NCI-H345 (cell line): Measurements from ENCODE around the gene DBT.
A peak's percentile ranks its signal among the peaks of the same experiment; 100 is the strongest.

ENCODE experiments used
- DNase-seq: peaks from one replicate; lab custom pipeline; 2025; lab: John Stamatoyannopoulos, UW

The DBT gene

DNA sequence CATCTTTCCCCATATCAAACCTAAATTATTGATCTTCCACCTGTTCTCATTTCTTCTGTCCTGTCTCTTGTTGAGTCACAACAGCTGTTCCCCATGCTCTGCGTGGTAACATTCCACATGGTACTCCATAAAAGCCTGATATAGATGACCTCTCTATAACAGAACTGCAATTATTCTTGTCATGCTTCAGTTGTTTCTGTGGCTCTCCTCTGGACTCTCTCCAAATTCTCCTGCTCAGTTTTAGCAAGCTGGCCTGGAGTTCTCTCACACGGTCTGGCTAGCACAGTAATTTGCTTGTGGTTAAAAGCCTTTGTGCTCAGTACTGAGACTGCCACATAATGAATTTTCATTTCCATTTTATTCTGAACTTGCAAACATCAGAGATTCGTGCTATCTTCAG lies 61.0 kb downstream of the DBT start:
- peak; percentile 43 for DNase-seq

DNA sequence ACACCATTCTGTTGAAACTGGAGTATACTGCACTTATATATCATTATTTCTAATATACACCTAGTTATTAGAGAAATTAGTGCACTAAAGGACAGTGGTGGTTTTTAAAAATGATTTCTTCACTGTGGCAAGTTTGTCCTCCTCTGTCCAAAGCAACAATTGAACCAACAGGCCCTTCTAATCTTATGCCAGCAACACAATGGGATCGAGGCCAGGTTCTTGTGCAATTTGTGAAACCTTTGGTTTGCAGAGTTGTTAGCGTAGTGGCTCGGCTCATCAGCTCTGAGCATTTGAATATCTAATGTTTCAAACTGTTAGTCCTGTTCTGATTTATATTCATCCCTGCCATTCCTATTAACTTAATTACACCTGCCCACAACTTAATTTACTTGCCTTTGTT lies 61.7 kb downstream of the DBT start:
- no peak for DNase-seq

DNA sequence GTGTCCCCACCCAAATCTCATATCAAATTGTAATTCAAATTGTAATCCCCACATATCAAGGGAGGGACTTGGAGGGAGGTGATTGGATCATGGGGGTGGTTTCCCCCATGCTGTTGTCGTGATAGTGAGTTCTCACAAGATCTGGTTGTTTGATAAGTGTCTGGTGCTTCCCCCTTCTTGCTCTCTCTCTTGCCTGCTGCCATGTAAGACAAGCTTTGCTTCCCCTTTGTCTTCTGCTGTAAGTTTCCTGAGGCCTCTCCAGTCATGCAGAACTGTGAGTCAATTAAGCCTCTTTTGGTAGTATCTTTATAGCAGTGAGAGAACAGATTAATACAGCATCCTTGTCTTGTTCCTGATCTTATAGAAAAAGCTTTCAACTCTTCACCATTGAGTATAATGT lies 65.1 kb downstream of the DBT start:
- DNase-seq, result no peak

DNA sequence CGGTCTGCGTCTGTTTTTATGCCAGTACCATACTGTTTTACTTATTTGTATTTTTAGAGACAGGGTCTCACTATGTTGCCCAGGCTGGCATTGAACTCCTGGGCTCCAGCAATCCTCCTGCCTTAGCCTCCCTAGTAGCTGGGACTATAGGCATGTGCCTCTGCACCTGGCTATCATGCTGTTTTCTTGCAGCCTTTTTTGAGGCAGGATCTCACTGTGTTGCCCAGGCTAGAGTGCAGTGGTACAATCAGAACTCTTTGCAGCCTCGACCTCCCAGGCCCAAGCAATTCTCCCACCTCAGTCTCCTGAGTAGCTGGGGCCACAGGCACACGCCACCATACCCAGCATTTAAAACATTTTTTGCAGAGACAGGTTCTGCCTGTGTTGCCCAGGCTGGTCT lies 66.3 kb downstream of the DBT start:
- no peak for DNase-seq

DNA sequence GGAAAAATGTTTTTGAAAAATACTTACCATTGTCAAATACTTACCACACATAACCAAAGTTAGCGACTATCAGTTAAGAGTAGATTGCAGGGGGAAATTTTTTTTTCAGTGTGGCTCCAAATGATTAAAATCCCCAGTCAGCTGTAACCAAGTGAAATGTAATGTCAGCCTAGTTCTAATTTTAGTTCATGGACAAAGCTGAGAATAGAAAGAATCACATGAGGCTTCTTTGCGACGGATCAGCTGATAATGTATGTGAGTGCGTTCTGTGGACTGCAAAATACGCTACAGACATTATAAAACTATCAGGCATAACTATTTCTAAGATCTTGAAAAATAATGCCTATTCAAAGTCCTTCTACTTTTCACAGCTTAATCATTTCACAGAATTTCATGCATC lies 71.5 kb downstream of the DBT start, which contains the start of gene LRRC39:
Gene LRRC39, minus strand, starts transcription at position 166 of the 400 bp plus-strand sequence. CDS start 9,740 bp downstream, outside the sequence.
- no peak for DNase-seq

DNA sequence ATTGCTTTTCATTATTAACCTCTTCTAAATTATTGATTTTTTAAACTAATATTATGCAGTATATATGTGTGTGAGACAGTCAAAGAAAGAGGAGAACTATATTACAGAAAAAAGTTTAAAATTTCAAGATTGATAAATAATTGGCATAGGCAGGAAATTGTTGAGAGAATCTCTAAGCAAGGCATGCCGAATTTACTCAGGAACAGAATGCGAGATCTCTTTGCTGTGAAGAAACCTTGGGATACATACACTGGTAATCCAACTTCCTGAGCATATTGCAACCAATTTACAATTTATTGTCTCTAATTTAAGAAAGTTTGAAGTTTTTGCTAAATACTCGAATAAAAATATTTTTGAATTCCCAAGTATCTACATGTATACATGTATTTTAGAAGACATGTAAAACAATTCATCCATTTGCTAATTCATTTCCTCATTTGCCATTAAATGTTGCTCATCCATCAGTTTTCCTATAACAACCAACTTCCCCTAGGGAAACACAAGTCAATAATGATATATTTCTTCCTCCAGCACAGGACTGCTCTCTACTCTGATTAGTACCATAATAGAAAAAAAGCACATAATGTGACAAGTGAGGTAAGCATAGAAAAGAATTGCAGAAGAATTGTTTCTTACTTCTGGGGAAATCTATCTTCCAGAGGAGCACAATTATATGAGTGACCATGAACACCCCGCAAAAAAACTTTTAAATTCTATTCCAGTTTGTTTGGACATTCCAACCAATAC lies 72.2 kb downstream of the DBT start:
- DNase-seq, result no peak

DNA sequence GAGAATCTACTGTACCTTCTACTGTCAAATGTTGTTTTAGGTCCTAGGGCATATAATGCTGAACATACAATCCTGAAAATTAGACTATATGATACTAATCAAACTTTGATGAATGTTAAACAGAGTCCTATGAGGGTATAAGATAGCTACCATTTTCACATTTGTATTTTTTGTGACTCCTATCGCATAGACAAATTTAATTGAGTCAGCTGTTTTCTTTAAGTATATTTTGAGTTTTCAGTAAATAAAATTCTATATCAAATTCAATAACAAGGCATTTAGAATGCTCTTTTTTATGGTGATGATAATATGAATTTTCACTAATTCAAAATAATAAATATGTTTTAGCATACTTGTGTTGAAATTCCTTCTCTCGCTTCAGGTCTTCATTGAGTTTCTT lies 81.6 kb downstream of the DBT start:
- no peak for DNase-seq

DNA sequence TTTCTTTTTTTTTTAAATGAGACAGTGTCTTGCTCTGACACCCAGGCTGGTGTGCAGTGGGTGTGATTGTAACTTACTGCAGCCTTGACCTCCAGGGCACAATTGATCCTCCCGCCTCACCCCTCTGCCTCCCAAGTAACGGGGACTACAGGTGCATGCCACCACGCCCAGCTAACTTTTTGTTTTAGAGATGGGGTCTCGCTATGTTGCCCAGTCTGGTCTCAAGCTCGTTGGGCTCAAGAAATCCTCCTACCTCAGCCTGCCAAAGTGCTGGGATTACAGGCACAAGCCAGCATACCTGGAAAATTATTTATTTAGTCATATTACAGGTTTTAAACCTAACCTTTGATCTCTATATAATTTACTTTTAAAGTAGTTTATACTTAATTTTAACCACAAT lies 84.9 kb downstream of the DBT start:
- DNase-seq, result no peak

DNA sequence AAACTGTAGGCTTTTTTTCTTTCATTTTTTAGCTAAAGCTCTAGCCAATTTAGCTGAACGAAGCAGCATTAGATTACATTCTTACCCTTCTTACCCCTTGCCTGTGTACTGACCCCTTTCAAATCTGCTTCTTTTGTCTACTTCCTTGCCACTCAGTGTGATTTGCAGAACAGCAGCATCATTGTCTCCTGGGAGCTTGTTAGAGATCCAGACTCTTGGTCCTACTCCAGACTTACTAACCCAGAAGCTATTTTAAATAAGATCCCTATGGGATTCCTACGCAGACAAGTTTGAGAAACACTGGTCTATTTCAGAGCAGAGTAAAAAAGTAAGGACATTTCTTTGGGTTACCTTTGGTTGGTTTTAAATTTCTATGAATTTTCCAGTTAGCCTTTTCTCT lies 85.4 kb downstream of the DBT start:
- no peak for DNase-seq

DNA sequence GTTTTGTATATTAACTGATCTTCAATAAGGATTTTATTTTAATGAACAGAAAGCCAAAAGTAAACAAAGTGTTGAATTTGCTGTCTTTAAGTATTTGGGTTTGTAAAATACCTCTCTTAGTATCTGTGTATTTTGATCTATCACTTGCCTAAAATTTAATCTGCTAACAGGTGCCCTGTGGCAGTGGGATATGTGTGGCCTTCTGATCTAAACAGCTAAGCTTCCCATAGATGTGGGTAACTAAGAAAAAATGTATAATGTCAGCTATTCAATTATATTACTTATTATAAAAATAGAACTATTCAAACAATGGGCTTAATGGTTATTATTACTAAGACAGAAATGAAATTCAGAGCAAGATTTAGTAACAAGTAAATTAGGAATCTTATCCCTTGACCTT lies 86.8 kb downstream of the DBT start:
- no peak for DNase-seq

DNA sequence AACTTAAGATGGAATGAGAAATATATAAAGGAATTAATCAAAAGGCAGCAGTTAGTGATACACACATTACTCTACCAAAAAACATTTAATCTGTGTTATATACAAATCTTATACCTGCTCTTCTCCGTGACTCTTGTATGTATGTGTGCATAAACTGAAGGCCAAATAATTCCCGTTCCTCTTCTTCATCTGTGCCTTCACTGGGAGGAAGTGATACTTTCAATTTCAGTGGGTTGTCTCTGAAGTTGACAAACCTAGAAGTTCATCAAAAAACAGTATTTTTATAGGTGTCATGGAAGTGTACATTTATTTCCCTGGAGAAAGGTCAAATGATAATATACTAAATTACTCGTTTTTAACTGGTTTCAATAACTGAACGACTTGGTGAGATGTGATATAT lies 97.4 kb downstream of the DBT start:
- DNase-seq, result no peak

DNA sequence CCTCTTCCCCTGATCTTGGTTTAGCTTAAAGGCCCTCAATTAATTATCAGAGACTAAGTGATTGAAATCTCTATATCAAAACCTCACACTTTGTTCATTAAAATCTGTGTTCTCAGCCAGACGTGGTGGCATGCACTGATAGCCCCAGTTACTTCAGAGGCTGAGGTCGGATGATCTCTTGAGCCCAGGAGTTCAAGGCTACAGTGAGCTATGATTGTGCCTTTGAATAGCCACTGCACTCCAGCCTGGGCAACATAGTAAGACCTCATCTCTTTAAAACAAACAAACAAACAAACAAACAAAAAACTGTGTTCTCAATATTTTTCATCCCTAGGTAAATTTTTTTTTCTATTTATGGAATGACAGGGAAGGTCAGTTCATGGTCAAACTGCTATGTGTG lies 98.0 kb downstream of the DBT start:
- no peak for DNase-seq

DNA sequence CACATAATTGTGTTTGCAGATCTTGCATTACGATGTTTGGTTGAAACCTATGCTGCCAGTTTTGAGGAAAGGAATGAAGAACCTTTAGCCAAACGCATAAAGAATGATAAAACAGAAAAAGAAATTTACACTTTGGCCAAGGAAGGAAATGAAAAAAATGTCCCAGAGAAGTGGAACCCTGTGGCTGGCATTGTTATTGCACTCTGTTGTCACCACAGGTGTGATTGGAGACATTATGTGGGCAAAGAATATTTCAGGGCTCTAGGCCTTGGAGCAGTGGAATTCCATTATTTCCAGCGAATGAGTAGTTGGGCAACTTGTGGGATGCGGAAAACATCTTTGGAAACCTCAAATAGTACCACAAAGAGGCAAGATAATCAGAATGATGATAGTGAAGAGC lies 101.8 kb downstream of the DBT start:
- DNase-seq, result no peak

DNA sequence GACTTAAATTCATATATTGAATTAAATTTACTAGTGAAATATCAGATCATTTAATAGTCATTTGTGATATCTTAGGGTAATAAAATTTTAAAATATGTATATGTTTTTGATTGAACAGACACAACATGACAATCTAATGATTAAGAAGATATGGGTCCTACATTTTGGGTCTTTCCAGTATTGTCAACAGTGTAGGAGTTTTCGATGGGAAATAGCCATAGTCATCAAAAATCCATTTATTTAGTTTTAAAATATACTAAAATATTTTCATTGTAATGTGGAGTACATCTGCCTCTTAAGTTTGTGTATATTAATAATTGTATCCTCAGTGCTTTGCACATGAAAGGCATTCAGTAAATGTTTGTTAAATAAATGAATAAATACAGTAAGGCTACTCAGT lies 102.7 kb downstream of the DBT start:
- DNase-seq, result no peak

DNA sequence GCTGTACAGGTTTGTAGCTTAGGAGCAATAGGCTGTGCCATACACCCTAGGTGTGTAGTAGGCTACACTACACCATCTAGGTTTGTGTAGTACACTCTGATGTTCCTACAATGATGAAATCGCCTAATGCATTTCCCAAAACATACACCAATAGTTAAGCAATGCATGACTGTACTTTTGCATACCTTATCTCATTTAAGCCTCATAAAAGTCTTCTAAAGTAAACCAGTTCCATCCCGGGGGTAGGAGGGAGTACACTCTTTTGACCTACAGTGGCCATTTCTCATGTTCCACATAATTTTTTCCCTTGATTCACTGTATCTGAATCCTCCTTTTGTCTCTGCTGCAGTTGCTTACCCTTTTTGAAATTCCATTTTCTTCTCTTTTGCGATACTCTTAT lies 104.5 kb downstream of the DBT start:
- no peak for DNase-seq

DNA sequence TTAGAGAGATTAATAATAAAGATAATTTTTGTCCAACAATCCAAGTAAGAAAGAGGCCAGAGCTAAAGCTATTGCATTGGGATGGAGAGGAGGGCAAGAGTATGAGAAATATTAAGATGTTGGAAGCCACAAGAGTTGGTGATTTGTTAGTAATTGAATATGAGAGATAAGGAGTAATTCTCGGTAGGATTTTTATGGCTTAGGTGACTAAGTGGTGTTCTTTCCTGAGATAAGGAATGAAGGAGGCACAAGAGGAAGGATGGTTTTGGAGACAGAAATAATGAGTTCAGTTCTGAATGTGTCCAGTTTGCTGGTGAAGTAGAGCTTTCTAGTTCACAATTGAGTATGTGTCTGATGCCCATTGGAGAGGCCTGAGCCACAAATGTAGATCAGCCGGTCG lies 107.3 kb downstream of the DBT start:
- no peak for DNase-seq

DNA sequence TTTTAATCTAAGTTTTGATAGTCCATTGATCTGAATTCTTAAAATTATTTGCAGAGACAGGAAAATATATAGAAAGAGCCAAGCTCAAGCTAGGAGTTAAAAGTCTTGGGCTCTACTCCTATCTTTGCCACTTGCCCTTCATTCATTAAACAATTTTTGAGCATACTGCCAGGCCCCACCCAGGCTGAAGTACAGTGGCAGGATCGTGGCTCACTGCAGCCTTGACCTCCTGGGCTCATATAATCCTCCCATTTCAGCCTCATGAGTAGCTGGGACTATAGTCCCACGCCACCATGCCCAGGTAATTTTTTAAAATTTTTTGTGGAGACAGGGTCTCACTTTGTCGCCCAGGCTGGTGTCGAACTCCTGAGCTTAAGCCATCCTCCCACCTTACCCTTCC lies 108.4 kb downstream of the DBT start:
- DNase-seq, result no peak

DNA sequence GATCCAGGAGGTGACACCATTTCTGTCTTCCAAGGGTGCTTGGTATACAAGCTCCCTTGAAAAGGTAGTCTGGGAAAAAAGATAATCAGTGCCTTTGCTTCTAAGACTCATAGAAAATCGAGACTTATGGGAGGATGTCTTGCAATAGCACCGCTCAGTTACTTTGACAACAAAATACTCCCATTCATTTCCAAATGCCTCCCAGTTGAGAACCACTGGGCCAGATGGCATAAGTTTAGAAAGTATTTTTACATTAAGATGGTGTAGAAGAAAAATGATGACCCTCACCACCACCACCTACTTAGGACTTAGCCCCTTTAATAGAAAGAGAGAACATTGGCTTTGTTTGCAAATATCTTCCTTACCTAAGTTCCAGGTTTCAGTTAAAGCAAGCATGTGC lies 112.0 kb downstream of the DBT start:
- no peak for DNase-seq
